Activated T-cell treated with anti-CD3 and anti-CD28 coated beads, Interleukin-2, amount 50 U/mL, for 72 hours (primary cell): Measurements from ENCODE around the gene TFAP2A. TPM values are rescaled to one million over a fixed set of nuclear protein-coding genes. Genes with fewer than 3 reads are reported as not detected.

Experiments
- total RNA-seq, 2 donors: library from RNA; stranded (reverse); gene quantifications; one replicate each; pipeline ENCODE4 v1.2.3, GENCODE V29; 2022

Gene TFAP2A
- total RNA-seq, 2 donors from 2014 or later: 0.35 to 0.36 TPM

Other genes with a start within 250 kb of the TFAP2A start
- 1 to 10 TPM; 1.8 to 3.1 TPM for gene GCNT2, start 106.3 kb upstream of the TFAP2A start, total RNA-seq